Activated CD4-positive, alpha-beta T cell treated with anti-CD3 and anti-CD28 coated beads, Interleukin-2, amount 50 U/mL, for 24 hours (primary cell): ENCODE results near the gene BCOR.

Experiments
- DNase-seq, 2 donors: peaks; one replicate each; pipeline ENCODE4 v3.0.0-alpha.2; 2020; ENCODE audit warnings: low read depth in 1 of 2, low spot score in 1 of 2

Gene BCOR

GRCh38 chrX:40116925-40117324 is 19.2 kb upstream of the BCOR start:
- DNase-seq = no peak

GRCh38 chrX:40112996-40113395 is 15.2 kb upstream of the BCOR start:
- no peak for DNase-seq

DNA sequence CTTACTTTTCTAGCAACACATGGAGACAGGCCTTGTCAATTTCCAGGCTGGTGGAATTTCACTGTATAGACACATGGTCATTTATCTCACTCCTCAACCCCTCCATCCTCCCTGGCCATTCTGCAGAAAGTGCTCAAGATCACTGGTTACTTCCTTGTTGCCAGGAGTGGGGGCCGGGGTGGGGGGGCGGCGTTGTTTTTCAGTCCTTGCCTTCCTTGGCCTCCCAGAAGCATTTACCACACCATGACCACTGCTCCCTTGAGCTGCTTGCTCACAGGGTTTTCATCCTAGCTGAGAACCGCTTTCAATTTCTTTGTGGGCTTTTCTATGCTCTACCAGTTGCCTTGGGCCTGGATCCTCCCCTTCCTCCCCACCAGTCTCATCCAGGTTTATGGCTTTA is 14.1 kb upstream of the BCOR start:
- DNase-seq = no peak

DNA sequence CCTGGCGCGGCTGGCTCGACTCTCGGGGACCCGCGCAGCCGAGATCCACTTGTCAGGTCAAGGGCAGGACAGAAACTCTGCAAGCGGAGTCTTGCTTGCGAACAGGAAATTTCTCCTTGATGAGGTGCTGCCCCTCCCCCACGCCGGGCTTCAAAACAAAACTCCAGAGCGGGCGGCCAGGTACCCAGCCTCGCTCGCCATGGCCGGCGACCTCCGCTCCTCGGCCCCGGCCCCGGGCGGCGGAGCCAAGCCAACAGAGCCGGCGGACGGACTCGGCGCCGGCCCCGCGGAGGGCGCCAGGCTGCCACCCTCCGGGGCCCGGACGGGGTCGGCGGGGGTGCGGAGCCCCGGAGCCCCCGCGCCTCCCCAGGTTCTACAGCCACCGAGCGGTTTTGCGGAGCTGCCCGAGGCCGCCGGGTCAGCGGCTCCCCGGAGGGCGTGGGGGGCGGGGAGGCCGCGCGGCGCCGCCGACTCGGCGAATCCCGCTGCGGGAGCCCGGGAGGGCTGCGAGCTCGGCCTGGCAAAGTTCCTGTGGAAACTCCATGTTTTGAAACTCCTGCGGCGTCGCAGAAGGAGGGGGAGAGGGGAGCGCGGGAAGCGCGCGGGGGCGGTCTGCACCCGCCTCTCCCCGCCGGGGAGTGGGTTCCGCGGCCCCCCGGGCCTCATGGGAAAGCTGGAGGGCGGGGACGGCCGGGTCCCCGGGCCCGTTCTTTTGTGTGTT is 11.7 kb upstream of the BCOR start:
- DNase-seq = no peak

DNA sequence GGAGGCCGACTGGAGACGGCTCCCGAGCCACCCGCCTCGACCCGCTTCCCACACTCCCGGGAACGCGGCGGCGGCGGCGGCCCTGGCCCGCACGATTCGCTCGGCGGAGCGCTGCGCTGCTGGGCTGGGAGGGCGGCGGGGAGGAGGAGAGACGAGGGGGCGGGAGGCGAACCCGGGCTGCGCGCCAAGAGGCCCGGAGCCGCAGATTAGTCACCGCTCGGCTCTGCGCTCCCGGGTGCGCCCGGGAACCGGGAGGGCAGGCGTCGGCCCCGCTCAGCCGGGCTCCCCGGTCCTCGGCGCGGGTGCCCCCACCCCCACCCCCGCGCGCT is 11.2 kb upstream of the BCOR start:
- no peak for DNase-seq

- no peak for DNase-seq
Measured at GRCh38 chrX:40108162-40108958, 10.6 kb upstream of the BCOR start.

DNA sequence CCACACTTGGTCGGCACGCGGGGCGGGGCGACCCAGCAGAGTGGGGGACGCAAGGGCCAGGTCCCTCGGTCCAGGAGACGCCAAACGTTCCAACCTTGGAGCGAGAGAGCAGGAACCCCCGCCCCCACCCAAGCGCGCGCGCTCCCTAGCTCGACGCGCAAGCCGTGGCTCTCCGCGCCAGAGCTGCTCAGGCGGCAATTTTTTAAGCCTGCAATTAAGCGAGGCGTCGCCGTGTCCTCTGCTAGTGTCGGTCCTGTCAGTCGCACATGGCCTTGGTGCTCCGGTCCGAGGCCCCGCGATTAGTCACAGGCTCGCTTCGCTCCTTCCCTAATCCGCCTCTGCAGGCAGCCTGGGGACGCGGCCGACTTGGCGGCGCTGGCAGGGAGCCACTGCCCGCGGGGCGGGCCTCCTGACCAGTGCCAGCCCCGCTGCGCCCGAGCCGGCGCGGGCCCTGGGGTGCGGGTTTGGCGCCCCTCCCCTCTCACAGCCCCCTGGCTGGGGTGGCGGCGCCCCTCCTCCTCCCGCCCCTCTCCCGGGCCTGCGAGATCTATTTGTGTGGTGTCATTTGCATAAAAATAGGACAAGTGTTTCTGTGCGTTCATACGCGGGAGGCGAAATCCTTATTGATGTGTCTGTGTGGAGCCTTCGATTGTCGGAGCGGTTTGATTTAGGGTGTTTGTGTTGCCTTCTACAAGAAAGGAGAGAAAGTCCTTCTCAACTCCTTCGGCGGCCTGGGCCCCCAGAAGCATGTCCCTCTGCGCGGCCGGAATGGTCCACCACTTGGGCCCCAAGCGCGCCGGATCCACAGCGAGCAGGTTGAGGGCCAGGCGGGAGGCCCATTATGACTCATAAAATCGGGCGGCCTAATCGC is 9.8 kb upstream of the BCOR start:
- DNase-seq = no peak

- no peak for DNase-seq
Measured at GRCh38 chrX:40106676-40107290, 9.0 kb upstream of the BCOR start.

DNA sequence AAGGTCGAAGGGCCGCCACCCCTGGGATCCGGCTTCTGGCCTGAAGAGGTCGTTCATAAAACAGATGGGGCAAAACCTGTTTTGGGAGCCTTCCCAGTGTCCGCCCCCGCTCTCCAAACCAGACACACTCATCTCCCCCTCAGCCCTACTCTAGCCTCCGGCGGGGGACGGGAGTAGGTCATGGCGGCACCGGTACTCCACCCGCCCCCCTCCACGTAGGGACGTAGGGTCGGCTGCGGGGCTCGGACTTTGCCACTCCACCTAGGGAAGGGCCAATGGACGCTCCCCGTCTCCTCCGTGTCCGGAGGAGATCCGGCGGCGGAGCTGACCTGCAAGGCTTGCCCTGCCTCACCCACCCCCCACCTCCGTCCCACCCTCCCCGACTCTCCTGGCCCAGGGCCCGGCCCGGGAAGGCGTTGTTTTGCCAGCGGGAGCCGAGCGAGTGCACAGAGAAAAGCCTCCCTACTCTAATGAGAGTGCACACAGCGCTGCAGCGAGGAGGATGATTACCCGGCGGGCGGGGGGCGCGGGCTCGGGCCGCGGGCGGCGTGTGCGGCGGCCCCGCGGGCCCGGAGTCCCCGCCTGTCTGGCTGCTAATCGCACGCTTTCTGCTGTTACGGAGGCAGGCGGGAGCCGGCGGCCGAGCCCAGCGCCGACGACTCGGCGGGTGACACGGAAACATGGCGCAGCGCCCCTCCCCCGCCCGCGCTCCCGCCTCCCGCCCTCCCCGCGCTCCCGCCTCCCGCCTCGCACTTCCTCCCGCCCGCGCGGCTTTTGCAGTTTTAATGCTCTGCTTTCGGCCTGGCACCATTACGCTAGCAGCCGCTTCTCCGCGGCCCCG is 8.3 kb upstream of the BCOR start:
- peak in 1 of 2 donors; percentile 40 for DNase-seq

DNA sequence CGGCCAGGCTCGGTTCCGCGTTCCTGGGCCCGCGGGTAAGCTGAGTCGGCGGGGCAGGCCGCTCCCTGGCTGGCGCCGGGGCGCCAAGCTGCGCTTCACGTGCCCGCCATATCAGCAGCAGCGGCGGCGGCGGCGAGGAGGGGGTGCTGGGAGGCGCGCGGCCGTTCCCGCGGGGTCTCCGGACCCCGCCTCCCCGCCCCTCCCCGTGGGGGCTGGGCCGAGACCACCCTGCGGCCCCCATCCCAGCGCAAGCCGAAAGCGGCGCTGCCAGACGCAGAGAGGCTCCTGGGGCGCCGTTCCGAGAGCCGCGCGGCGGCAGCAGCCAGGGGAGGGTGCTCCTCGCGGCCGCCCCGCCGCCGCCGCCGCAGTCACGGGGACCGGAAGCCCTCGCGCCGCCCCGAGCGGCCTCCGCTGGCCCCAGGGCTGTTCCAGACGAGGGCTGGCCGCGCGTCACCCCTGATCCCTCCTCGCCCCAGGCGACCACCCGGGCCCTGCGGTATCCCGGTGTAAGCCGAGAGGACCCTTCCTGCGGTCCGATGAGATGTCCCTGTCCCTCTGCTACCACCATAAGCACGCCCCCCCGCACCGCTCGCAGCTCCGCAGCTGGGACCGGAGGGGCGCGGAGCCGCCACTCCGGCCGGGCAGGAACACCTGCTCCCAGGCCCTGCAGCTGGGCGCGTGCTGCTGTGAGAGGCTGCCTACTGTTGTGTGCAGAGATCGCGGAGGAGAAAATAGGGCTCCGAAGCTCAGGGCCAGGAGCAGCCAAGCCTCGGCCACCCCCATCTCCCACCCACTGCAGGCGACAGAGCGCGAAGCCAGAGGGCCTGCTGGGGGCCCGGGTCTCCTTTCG is 7.5 kb upstream of the BCOR start:
- no peak for DNase-seq

DNA sequence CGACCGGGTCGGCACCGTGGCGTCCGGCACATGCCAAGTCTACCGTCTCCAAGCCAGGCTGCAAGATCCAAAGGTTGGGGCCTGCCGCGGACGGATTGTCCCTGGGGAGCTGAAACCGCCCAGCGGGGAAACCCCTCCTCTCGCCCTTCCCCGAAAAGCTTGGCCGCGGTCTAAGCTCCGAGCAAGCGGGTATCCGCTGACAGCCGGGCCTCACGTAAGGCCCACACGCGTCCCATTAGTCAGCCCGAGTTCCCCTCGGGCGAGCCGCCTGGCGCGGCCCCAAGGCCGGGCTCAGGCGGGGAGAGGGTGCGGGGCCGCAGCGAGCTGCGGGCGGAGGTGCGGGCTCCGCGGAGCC is 6.8 kb upstream of the BCOR start:
- no peak for DNase-seq

GRCh38 chrX:40103565-40104323 is 6.0 kb upstream of the BCOR start:
- DNase-seq = no peak

GRCh38 chrX:40102393-40103381 is 4.9 kb upstream of the BCOR start:
- no peak for DNase-seq

GRCh38 chrX:40101430-40101802 is 3.7 kb upstream of the BCOR start:
- DNase-seq = no peak

- DNase-seq = no peak
Measured at GRCh38 chrX:40100537-40101429, 3.0 kb upstream of the BCOR start.

DNA sequence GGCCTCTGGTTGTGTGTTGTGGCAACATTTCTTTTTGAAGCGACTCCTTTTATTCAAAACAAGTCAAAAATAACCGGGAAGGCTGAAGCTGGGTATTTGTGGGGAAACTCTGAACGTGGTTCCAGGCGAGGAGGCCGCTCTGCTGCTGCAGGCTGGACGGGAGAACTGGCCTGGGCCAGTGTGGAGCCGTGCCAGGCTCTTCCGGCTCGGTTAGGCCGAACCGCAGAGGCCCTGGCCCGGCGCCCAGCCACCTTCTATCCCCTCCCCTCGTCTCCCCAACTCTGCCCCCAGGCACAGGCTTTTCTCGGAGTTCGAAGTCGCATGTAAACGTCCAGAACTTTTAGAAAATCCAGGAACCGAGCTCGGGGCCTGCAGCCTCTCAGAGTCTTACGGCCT is 2.4 kb upstream of the BCOR start:
- no peak for DNase-seq
